Measurements from ENCODE around the gene TEC.
"Not testable (repeated sequence)": the region's sequence is repeated elsewhere in the genome, so short reads cannot be mapped to it uniquely, and the experiment has no call there.

TEC gene

DNA sequence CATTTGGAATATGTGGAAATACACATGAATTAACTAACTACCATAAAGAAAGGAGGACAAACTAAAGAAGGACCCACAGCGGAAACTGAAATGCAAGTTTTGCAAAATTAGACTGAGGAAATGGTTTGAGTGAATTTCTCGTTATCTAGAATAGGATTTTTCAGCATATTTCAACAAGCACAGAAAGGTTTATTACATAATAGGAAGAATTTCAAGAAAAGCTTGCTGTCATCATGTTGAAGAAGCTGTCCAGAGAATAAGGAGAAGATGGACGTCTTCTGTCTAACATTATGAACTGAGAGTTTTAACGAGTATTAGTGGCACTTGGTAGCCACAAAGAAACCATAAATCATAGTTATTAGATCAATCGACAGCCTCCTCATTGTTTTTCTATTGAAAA, 45.0 kb downstream of the TEC start:
- Histone ChIP-seq H3K27me3 (ENCODE audit: insufficient read depth, poor library complexity, severe bottlenecking) (no peaks in the 10 kb centered on the region), H3K4me3 (ENCODE audit: severe bottlenecking) (no peak overlapping the region), H3K27ac (ENCODE audit: poor library complexity, severe bottlenecking) (no peak overlapping the region), H3K36me3 (ENCODE audit: low read depth) (no peaks in the 10 kb centered on the region), H3K9me3 (ENCODE audit: severe bottlenecking) (no peaks in the 10 kb centered on the region), H3K4me1 (ENCODE audit: insufficient read depth, poor library complexity, severe bottlenecking) (peaks cover 7% of the 10 kb centered on the region)
- TF ChIP-seq, protein P1, sequence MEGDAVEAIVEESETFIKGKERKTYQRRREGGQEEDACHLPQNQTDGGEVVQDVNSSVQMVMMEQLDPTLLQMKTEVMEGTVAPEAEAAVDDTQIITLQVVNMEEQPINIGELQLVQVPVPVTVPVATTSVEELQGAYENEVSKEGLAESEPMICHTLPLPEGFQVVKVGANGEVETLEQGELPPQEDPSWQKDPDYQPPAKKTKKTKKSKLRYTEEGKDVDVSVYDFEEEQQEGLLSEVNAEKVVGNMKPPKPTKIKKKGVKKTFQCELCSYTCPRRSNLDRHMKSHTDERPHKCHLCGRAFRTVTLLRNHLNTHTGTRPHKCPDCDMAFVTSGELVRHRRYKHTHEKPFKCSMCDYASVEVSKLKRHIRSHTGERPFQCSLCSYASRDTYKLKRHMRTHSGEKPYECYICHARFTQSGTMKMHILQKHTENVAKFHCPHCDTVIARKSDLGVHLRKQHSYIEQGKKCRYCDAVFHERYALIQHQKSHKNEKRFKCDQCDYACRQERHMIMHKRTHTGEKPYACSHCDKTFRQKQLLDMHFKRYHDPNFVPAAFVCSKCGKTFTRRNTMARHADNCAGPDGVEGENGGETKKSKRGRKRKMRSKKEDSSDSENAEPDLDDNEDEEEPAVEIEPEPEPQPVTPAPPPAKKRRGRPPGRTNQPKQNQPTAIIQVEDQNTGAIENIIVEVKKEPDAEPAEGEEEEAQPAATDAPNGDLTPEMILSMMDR (IDR thresholded peaks at IDR 0.05; ENCODE audit: poor library complexity, severe bottlenecking), result no peak
- DNase-seq (ENCODE audit: low spot score) (no peak), ATAC-seq (ENCODE audit: low read depth) (no peak)

DNA sequence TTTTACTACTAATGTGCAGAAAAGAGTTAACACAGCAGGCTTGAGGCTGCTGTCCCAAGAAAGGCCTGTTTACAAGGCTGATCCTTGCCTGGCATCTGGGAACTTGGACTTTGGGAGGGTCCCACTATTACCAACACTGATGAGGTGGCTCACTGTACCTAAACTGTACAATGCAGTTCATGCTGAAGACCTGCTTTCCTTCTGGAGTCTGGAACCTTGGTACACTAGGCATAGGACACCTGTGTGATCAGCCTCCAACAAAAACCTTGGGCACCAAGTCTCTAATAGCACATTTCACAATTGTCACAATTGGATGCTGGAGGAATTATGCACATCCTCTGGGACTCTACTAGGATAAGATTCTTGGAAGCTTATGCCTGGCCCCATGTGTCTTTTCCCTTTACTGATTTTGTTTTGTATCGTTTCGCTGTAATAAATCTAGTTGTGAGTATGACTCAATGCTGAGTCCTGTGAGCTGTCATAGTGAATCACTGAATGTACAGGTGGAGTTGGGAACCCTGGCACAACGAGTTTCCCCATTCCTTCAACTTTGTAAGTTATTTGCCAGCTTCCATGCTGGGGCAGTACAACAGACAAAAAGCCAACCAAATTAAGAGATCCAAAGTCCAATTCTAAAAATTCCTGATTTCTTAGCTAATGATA, 45.9 kb downstream of the TEC start:
- Histone ChIP-seq H3K27ac (ENCODE audit: poor library complexity, severe bottlenecking) (no peak overlapping the region), H3K4me1 (ENCODE audit: insufficient read depth, poor library complexity, severe bottlenecking) (peaks cover 7% of the 10 kb centered on the region), H3K9me3 (ENCODE audit: severe bottlenecking) (no peaks in the 10 kb centered on the region), H3K27me3 (ENCODE audit: insufficient read depth, poor library complexity, severe bottlenecking) (no peaks in the 10 kb centered on the region), H3K36me3 (ENCODE audit: low read depth) (no peaks in the 10 kb centered on the region), H3K4me3 (ENCODE audit: severe bottlenecking) (no peak overlapping the region)
- no peak for DNase-seq (ENCODE audit: low spot score)
- peak; percentile 97 for ATAC-seq (ENCODE audit: low read depth)
- TF ChIP-seq, protein P1 (IDR thresholded peaks at IDR 0.05; ENCODE audit: poor library complexity, severe bottlenecking), result no peak

DNA sequence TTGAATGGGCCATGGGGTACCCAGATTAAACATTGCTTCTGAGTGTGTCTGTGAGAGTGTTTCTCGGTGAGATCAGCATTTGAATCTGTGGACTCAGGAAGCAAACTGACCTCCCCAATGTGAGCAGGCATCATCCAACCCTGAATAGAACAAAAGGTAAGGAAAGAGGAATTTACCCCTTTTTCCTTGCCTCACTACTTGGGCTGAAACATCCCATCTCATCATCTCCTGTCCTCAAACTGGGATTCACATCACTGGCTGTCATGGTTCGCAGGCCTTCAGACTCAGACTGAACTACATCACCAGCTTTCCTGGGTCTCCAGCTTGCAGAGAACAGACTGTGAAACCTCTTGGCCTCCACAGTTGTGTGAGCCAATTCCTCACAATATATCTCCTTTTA, 47.1 kb downstream of the TEC start:
- no peak for DNase-seq (ENCODE audit: low spot score)
- Histone ChIP-seq H3K27ac (ENCODE audit: poor library complexity, severe bottlenecking) (no peak overlapping the region), H3K4me1 (ENCODE audit: insufficient read depth, poor library complexity, severe bottlenecking) (peaks cover 7% of the 10 kb centered on the region), H3K9me3 (ENCODE audit: severe bottlenecking) (no peaks in the 10 kb centered on the region), H3K36me3 (ENCODE audit: low read depth) (no peaks in the 10 kb centered on the region), H3K27me3 (ENCODE audit: insufficient read depth, poor library complexity, severe bottlenecking) (no peaks in the 10 kb centered on the region), H3K4me3 (ENCODE audit: severe bottlenecking) (no peak overlapping the region)
- TF ChIP-seq, protein P1 (IDR thresholded peaks at IDR 0.05; ENCODE audit: poor library complexity, severe bottlenecking), result no peak
- ATAC-seq (ENCODE audit: low read depth), result no peak

DNA sequence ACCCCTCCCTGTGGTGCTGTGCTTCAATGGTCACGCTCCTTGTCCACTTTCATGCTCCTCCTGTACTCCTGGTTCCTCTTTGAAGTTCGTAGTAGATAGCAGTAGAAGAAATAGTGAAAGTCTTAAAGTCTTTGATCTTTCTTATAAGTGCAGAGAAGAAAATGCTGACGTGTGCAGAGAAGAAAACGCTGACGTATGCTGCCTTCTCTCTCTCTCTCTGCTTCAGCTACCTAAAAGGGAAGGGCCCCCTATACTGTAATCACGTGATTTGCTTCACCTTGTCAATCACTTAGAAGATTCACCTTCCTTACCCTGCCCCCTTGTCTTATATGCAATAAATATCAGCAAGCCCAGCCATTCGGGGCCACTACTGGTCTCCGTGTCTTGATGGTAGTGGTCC, 50.2 kb downstream of the TEC start:
- not testable (repeated sequence) for H3K27ac ChIP-seq (ENCODE audit: poor library complexity, severe bottlenecking); DNase-seq (ENCODE audit: low spot score); H3K36me3 ChIP-seq (ENCODE audit: low read depth); H3K27me3 ChIP-seq (ENCODE audit: insufficient read depth, poor library complexity, severe bottlenecking); H3K4me1 ChIP-seq (ENCODE audit: insufficient read depth, poor library complexity, severe bottlenecking); H3K4me3 ChIP-seq (ENCODE audit: severe bottlenecking); H3K9me3 ChIP-seq (ENCODE audit: severe bottlenecking); ATAC-seq (ENCODE audit: low read depth)

DNA sequence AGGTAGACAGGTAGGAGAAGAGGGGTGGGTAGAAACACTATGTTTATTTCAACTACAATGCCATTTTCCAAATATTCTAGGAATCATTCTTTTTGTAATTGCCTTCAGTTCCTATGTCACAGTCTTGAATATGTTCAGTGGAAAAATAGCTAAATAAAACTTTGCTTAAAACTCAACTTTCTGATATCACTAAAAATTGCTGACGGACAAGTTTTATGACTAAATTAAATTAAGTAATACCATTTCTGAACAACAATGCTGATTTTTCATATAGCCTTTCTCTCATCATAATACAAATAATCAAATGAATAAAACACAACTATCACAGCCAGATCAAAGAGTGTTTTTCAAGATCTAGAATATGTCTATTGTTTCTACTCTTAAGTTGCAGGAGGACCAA, 53.1 kb downstream of the TEC start:
- Histone ChIP-seq H3K27me3 (ENCODE audit: insufficient read depth, poor library complexity, severe bottlenecking) (no peaks in the 10 kb centered on the region), H3K9me3 (ENCODE audit: severe bottlenecking) (no peaks in the 10 kb centered on the region), H3K4me3 (ENCODE audit: severe bottlenecking) (no peak overlapping the region), H3K27ac (ENCODE audit: poor library complexity, severe bottlenecking) (no peak overlapping the region), H3K4me1 (ENCODE audit: insufficient read depth, poor library complexity, severe bottlenecking) (no peaks in the 10 kb centered on the region), H3K36me3 (ENCODE audit: low read depth) (no peaks in the 10 kb centered on the region)
- TF ChIP-seq, protein P1 (IDR thresholded peaks at IDR 0.05; ENCODE audit: poor library complexity, severe bottlenecking), result no peak
- DNase-seq (ENCODE audit: low spot score) (no peak), ATAC-seq (ENCODE audit: low read depth) (no peak)
